GM18951 (cell line): ENCODE measurements around the gene HM13.

Experiments used
- POLR2A ChIP-seq: IDR thresholded peaks from 4 replicates; pipeline ENCODE4 v1.6.1; 2011; ENCODE audit warnings: mild to moderate bottlenecking; ENCODE audit not compliant: insufficient read length, insufficient read depth; ENCODE audit errors: extremely low read depth
- in situ Hi-C: fragments of 300-500 bp; cut with MboI; formaldehyde crosslinking; loops from one replicate; pipeline ENCODE4 v1.12.0; 2022; ENCODE audit warnings: low sequenced_read_pairs, mixed read lengths, inconsistent platforms; ENCODE audit not compliant: unreplicated experiment

Gene HM13

DNA sequence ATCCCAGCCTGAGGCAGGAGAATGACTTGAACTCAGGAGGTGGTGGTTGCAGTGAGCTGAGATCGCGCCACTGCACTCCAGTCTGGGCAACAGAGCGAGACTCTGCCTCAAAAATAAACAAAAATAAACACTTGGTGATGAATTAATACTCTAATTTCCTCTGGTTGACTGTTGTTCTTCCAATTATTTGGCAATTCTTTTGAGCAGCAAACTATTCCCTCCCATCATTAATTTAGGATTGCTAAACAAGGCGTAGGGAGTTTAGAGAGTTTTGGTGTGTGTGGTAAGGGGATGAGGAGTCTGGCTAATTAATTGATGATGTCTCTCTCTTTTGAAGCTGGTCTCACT is 88.2 kb downstream of the HM13 start:
- no peak for TF ChIP-seq POLR2A
- in situ Hi-C loops: no loop called here

GRCh38 chr20:31602779-31603441 is 88.7 kb downstream of the HM13 start:
- TF ChIP-seq POLR2A: no peak
- in situ Hi-C loops: no loop called here

GRCh38 chr20:31603822-31604566 is 89.8 kb downstream of the HM13 start:
- in situ Hi-C loops: no loop called here

GRCh38 chr20:31604567-31605030 is 90.4 kb downstream of the HM13 start:
- TF ChIP-seq POLR2A: no peak
- in situ Hi-C loops: no loop called here

More at GRCh38 chr20:31603822-31604566, 89.8 kb downstream of the HM13 start:
- TF ChIP-seq POLR2A: no peak

- in situ Hi-C loops: no loop called here
- TF ChIP-seq POLR2A: no peak
Observed at GRCh38 chr20:31605031-31605901, 91.0 kb downstream of the HM13 start, which contains the start of gene ID1. Gene ID1 (plus strand): TSS chr20:31605289. CDS start chr20:31605388, 99 bp downstream.

GRCh38 chr20:31605902-31606803 is 91.9 kb downstream of the HM13 start:
- in situ Hi-C loops: no loop called here
- TF ChIP-seq POLR2A: no peak

DNA sequence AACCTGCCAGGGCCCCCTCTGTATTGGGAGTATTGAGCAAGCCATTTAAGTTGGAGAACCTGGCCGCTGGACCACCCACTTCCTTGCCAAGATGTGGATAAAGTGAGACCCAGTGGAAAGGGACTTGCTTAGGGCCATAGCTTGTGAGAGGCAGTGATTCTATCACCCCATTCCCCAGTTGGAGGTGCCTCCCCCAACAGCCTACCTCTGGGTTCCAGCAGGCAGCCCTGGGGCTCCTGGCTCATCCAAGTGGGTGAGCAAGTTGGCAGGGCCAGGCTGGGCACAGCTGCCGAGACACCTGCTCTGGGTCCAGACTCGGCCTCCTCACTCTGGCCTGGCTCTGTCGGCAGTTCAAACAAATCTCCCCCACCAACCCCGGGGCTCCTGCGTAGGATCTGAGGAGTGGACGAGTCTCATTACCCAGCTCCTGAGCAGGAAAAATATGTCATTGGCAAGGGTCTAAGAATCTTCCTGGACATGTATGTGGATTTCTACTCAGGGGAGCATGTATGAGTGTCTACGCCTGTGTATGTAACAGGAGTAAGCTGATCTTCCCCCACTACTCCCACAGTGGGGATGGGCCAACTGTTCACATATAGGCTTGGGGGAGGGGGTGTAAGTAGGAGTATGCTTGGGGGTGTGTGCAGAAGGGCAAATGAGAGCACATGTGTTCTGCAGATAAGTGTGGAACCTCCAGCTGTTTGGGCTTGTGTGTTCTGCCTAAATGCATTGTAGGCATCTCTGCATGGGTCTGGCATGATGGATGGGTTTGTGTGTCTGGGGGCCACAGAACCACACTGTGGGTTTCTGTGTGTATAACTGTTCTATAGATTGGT is 92.8 kb downstream of the HM13 start:
- in situ Hi-C loops: no loop called here
- no peak for TF ChIP-seq POLR2A

DNA sequence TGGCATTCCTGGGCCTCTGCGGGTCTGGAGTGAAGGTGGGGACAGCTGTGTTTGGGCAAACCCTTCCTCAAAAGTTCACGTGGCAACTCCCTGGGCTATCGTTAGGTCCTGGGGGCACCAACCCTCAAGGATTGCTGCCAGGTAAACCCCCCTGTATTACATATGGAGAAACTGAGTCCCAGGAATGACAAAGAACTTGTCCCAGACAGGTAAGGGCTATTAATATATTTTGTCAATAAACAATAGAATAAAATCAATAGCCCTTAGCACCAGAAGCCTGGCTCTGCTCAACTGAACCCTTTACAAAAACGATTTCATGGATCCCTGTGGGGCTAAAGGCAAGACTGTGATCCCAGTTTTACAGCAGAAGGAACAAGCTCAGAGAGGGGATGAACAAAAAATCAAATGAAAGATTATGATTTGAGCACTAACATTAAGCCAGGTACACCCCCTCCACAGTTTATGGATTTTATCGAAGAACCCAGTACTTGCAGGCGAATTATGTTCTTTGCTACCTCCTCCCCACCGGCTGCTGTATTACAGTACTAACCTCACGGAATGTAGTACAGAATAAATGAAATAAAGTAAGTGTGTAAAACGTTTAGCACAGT is 93.5 kb downstream of the HM13 start:
- TF ChIP-seq POLR2A: no peak
- in situ Hi-C loops: no loop called here

DNA sequence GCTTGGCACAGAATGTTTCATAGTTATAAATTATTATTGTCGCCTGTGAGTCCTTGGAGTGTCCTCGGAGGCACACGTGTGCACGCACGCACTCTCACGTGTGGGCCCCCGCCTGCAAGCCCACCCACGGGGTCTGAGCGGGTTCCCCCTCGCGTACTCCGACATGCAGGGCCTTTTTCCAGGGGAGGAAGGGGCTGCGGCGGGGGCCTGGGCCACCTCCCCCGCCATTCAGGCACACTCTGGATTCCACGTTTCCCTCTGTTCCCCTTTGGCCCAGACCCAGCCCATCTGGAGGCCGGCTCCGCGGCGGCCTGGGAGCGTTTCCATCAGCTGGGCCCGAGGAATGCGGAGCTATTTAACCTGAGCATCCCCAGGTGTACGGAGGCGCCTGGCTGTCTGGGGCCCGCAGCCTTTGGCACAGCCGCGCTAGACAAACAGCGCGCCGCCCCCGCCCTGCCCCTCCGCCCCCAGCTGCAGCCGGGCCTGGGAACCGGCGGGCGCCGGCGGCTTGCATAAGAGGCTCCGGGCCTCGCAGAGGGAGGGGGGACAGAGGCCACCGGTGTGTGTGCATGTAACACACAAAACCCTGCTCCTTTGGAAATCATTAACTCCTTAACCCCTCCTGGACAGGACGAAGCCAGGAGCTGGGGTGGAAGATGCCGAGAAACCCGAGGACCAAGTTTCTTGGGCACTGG is 94.2 kb downstream of the HM13 start:
- no peak for TF ChIP-seq POLR2A
- in situ Hi-C loops: no loop called here

DNA sequence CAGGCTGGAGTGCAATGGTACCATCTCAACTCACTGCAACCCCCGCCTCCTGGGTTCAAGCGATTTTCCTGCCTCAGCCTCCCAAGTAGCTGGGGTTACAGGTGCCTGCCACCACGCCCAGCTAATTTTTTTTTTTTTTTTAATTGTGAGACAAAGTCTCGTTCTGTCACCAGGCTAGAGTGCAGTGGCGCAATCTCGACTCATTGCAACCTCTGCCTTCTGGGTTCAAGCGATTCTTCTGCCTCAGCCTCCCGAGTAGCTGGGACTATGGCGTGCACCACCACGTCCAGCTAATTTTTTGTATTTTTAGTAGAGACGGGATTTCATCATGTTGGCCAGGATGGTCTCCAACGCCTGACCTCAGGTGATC is 98.0 kb downstream of the HM13 start:
- in situ Hi-C loops: loop anchor here (5.0 kb wide), 1 partner anchor 50 kb away; no protein-coding TSS in a partner anchor

DNA sequence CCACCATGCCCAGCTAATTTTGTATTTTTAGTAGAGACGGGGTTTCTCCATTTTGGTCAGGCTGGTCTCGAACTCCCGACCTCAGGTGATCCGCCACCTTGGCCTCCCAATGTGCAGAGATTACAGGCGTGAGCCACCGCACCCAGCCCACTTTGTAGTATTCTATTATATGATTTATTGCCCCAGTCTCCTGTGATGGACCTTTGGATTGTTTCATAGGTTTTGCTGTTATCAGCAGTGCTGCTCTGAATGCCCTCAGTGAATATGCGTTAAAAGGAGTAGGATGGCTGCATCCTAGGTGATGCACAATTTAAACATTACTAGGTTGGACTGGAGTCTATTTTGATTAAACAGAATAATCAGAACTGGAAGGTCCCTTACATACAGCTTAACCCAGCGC is 101.2 kb downstream of the HM13 start:
- in situ Hi-C loops: no loop called here

More for the DNA sequence above, 101.2 kb downstream of the HM13 start:
- no peak for TF ChIP-seq POLR2A
